Immature natural killer cell (primary cell): ENCODE results near the gene DLST. TPM values are rescaled to one million over a fixed set of nuclear protein-coding genes. Genes with fewer than 3 reads are reported as not detected.

Experiments used
- DNase-seq, 3 donors: peaks; one replicate each; pipeline ENCODE4 v3.0.0; 2022; ENCODE audit warnings: mixed read lengths in 1 of 3
- H3K27ac Mint-ChIP-seq, 6 donors: one replicate each; pipeline ENCODE4 v1.8.0; 2020; ENCODE audit warnings: mixed read lengths in 6 of 6, mild to moderate bottlenecking in 5 of 6, inconsistent platforms in 4 of 6, moderate library complexity in 3 of 6
- H3K27me3 Mint-ChIP-seq, 3 donors: one replicate each; pipeline ENCODE4 v1.8.0; 2020 to 2021; ENCODE audit warnings: low read depth in 3 of 3, mild to moderate bottlenecking in 3 of 3, mixed read lengths in 3 of 3, moderate library complexity in 3 of 3, inconsistent platforms in 1 of 3
- H3K36me3 Mint-ChIP-seq, 3 donors: one replicate each; pipeline ENCODE4 v1.8.0; 2020; ENCODE audit warnings: mixed read lengths in 3 of 3, inconsistent platforms in 2 of 3, mild to moderate bottlenecking in 2 of 3
- H3K4me1 Mint-ChIP-seq, 2 donors: one replicate each; pipeline ENCODE4 v1.8.0; 2020; ENCODE audit warnings: inconsistent platforms in 2 of 2, mild to moderate bottlenecking in 2 of 2, mixed read lengths in 2 of 2, moderate library complexity in 1 of 2
- H3K4me3 Mint-ChIP-seq, 5 donors: one replicate each; pipeline ENCODE4 v1.8.0; 2020; ENCODE audit warnings: mild to moderate bottlenecking in 5 of 5, mixed read lengths in 5 of 5, inconsistent platforms in 3 of 5, moderate library complexity in 3 of 5
- H3K9me3 Mint-ChIP-seq, 6 donors: one replicate each; pipeline ENCODE4 v1.8.0; 2020; ENCODE audit warnings: mild to moderate bottlenecking in 6 of 6, mixed read lengths in 6 of 6, inconsistent platforms in 4 of 6, moderate library complexity in 3 of 6
- polyA plus RNA-seq, 3 donors: library from polyadenylated mRNA; unstranded; fragments of 300-500 nt; fragmentation: Illumina TruSeq; gene quantifications; one replicate each; pipeline ENCODE4 v1.2.3, GENCODE V29; 2021

Gene DLST
- polyA plus RNA-seq, 3 donors from 2014 or later: 7.7 to 13.1 (median 9.0) TPM

DNA sequence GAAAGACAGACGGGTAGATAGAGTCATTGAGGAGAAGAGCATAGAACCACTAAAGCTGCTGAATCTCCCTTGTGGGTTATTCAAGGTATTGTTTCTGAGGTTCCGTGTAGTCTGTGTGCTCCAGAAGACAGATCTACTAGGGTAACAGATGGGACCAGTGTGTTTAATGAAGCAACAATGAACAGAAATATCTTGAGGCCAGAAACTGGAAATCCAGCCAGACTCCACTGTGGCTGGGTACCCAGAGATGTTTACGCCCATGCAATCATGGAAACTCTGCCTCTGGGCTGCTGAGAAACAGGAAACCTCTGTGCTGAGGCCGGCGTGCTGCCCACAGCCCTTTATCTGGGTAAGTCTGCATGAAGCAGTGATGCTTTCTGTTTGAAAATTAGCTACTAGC lies 14.0 kb upstream of the DLST start:
- H3K27me3 Mint-ChIP-seq: no peaks in the 10 kb centered on the region
- H3K4me3 Mint-ChIP-seq: peak overlapping the region; percentile 44 to 69 (median 66)
- peaks cover 26 to 33% of the 10 kb centered on the region in 2 donors for H3K4me1 Mint-ChIP-seq
- H3K36me3 Mint-ChIP-seq: peaks cover 0 to 8% (median 3%) of the 10 kb centered on the region in 3 donors
- H3K9me3 Mint-ChIP-seq: no peaks in the 10 kb centered on the region
- H3K27ac Mint-ChIP-seq: peak overlapping the region; percentile 70 to 92 (median 87)
- peak; percentile 53 to 65 (median 56) for DNase-seq

- Mint-ChIP-seq H3K4me3 (no peak overlapping the region), H3K36me3 (peaks cover 0 to 6% (median 3%) of the 10 kb centered on the region in 3 donors), H3K9me3 (no peaks in the 10 kb centered on the region), H3K4me1 (peaks cover 27 to 36% of the 10 kb centered on the region in 2 donors), H3K27ac (peak overlapping the region in 5 of 6 donors; percentile 31 to 86 (median 52)), H3K27me3 (no peaks in the 10 kb centered on the region)
- no peak for DNase-seq
Observed at GRCh38 chr14:74868739-74869138, 13.0 kb upstream of the DLST start.

GRCh38 chr14:74871819-74872218 lies 9.9 kb upstream of the DLST start:
- H3K9me3 Mint-ChIP-seq: no peaks in the 10 kb centered on the region
- H3K27me3 Mint-ChIP-seq: no peaks in the 10 kb centered on the region
- H3K36me3 Mint-ChIP-seq: peaks cover 0 to 4% (median 0%) of the 10 kb centered on the region in 3 donors
- H3K4me3 Mint-ChIP-seq: no peak overlapping the region
- peaks cover 38 to 48% of the 10 kb centered on the region in 2 donors for H3K4me1 Mint-ChIP-seq
- H3K27ac Mint-ChIP-seq: peak overlapping the region in 1 of 6 donors; percentile 18
- DNase-seq: no peak

DNA sequence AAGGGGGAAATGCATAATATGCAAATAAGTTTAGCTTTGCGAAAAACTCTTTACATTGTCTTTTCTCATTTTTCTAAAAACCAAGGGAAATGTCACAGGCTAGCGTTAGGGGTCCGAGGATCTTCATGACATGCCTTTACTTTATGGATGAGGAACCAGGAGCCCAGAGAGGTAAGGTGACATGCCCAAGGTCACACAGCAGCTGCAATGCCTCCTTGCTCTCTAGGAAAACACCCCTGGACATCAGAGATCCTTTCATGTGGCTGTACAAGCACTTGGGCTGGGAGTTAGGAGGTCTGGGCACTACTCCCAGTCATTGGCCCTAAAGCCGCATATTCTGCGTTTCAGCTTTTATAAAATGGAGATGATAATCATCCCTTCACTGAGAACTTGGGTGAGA lies 6.5 kb upstream of the DLST start:
- Mint-ChIP-seq H3K9me3 (no peaks in the 10 kb centered on the region), H3K36me3 (peaks cover 0 to 4% (median 0%) of the 10 kb centered on the region in 3 donors), H3K4me1 (peaks cover 24 to 32% of the 10 kb centered on the region in 2 donors), H3K27me3 (no peaks in the 10 kb centered on the region), H3K4me3 (peak overlapping the region; percentile 59 to 87 (median 75)), H3K27ac (peak overlapping the region; percentile 63 to 92 (median 85))
- DNase-seq: no peak

- Mint-ChIP-seq H3K4me3 (peak within 1 kb of the TSS; percentile 59 to 87 (median 75)), H3K36me3 (peaks cover 0 to 4% (median 0%) of the 10 kb centered on the region in 3 donors), H3K27ac (peak within 1 kb of the TSS; percentile 63 to 92 (median 85)), H3K9me3 (no peaks in the 10 kb centered on the region), H3K4me1 (peaks cover 32 to 43% of the 10 kb centered on the region in 2 donors), H3K27me3 (peaks cover 0 to 5% (median 5%) of the 10 kb centered on the region in 3 donors)
- DNase-seq: peak; percentile 36 to 49 (median 43)
Observed at GRCh38 chr14:74875941-74876913, 5.5 kb upstream of the DLST start, which contains the start of gene PROX2. Gene PROX2, minus strand, starts transcription at chr14:74876145. Its CDS starts 12,311 bp downstream, at chr14:74863834.

- Mint-ChIP-seq H3K27ac (peak overlapping the region in 5 of 6 donors; percentile 10 to 50 (median 35)), H3K4me1 (peaks cover 55 to 64% of the 10 kb centered on the region in 2 donors), H3K9me3 (no peaks in the 10 kb centered on the region), H3K4me3 (peak overlapping the region in 4 of 5 donors; percentile 1 to 50 (median 36)), H3K36me3 (no peaks in the 10 kb centered on the region), H3K27me3 (peaks cover 0 to 10% (median 8%) of the 10 kb centered on the region in 3 donors)
- DNase-seq: no peak
Observed at GRCh38 chr14:74879427-74880182, 2.1 kb upstream of the DLST start.

- peak overlapping the region; percentile 89 to 99 (median 99) for H3K27ac Mint-ChIP-seq
- peaks cover 59 to 68% of the 10 kb centered on the region in 2 donors for H3K4me1 Mint-ChIP-seq
- H3K9me3 Mint-ChIP-seq: no peaks in the 10 kb centered on the region
- H3K4me3 Mint-ChIP-seq: peak overlapping the region; percentile 96 to 100 (median 100)
- peaks cover 0 to 10% (median 8%) of the 10 kb centered on the region in 3 donors for H3K27me3 Mint-ChIP-seq
- peak; percentile 40 to 48 (median 42) for DNase-seq
- peaks cover 0 to 3% (median 0%) of the 10 kb centered on the region in 3 donors for H3K36me3 Mint-ChIP-seq
Observed at GRCh38 chr14:74882103-74882920, 596 bp downstream of the DLST start.

GRCh38 chr14:74886001-74886400 lies 4.3 kb downstream of the DLST start:
- Mint-ChIP-seq H3K4me1 (peaks cover 61 to 78% of the 10 kb centered on the region in 2 donors), H3K4me3 (peak overlapping the region in 1 of 5 donors; percentile 1), H3K9me3 (no peaks in the 10 kb centered on the region), H3K36me3 (peaks cover 0 to 16% (median 4%) of the 10 kb centered on the region in 3 donors), H3K27ac (peak overlapping the region in 3 of 6 donors; percentile 22 to 65 (median 62)), H3K27me3 (peaks cover 0 to 8% (median 5%) of the 10 kb centered on the region in 3 donors)
- no peak for DNase-seq

GRCh38 chr14:74888164-74889158 lies 6.7 kb downstream of the DLST start:
- no peak for DNase-seq
- Mint-ChIP-seq H3K27ac (peak overlapping the region in 5 of 6 donors; percentile 30 to 76 (median 69)), H3K4me3 (peak overlapping the region in 3 of 5 donors; percentile 11 to 33 (median 31)), H3K27me3 (no peaks in the 10 kb centered on the region), H3K36me3 (peaks cover 4 to 16% (median 4%) of the 10 kb centered on the region in 3 donors), H3K9me3 (no peaks in the 10 kb centered on the region), H3K4me1 (peaks cover 43 to 58% of the 10 kb centered on the region in 2 donors)

GRCh38 chr14:74890262-74890661 lies 8.5 kb downstream of the DLST start:
- Mint-ChIP-seq H3K27me3 (no peaks in the 10 kb centered on the region), H3K4me1 (peaks cover 27 to 40% of the 10 kb centered on the region in 2 donors), H3K27ac (peak overlapping the region in 1 of 6 donors; percentile 5), H3K36me3 (peaks cover 11 to 30% (median 15%) of the 10 kb centered on the region in 3 donors), H3K9me3 (no peaks in the 10 kb centered on the region), H3K4me3 (no peak overlapping the region)
- no peak for DNase-seq

GRCh38 chr14:74891870-74892269 lies 10.2 kb downstream of the DLST start:
- Mint-ChIP-seq H3K27me3 (no peaks in the 10 kb centered on the region), H3K27ac (no peak overlapping the region), H3K9me3 (no peaks in the 10 kb centered on the region), H3K36me3 (peaks cover 16 to 37% (median 22%) of the 10 kb centered on the region in 3 donors), H3K4me1 (peaks cover 13 to 25% of the 10 kb centered on the region in 2 donors), H3K4me3 (no peak overlapping the region)
- no peak for DNase-seq

DNA sequence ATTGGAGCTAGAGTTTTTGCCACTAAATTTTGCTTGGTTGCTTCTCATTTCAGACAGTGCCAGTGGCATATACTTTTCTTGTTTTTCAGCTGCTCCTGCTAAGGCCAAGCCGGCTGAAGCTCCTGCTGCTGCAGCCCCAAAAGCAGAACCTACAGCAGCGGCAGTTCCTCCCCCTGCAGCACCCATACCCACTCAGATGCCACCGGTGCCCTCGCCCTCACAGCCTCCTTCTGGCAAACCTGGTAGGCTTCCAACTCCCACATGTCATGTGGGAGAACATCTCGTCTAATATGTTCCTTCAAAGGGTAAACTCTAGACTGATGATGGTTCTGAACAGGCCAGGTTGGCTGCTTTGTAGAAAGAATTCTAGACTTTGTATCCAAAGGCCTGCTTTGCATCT lies 11.0 kb downstream of the DLST start:
- Mint-ChIP-seq H3K9me3 (no peaks in the 10 kb centered on the region), H3K27me3 (no peaks in the 10 kb centered on the region), H3K36me3 (peaks cover 20 to 41% (median 22%) of the 10 kb centered on the region in 3 donors), H3K27ac (peak overlapping the region in 1 of 6 donors; percentile 55), H3K4me1 (peaks cover 11 to 20% of the 10 kb centered on the region in 2 donors), H3K4me3 (no peak overlapping the region)
- no peak for DNase-seq
